SK-N-MC (cell line): ENCODE results near the gene MLST8.
"Not testable (repeated sequence)": the region's sequence is repeated elsewhere in the genome, so short reads cannot be mapped to it uniquely, and the experiment has no call there.

Experiments
- DNase-seq: peaks from one replicate; pipeline ENCODE4 v3.0.0-alpha.2; 2011; ENCODE audit warnings: low read depth, low spot score
- H3K27ac ChIP-seq: fragments of 200-600 bp; sonication (generic); 2 replicates; pipeline ENCODE4 v1.5.1; 2016; ENCODE audit warnings: mixed run types
- H3K36me3 ChIP-seq: fragments of 200-600 bp; sonication (generic); 2 replicates; pipeline ENCODE4 v1.6.1; 2017; ENCODE audit warnings: antibody characterized with exemption, low read length, mixed read lengths; ENCODE audit not compliant: insufficient read depth
- H3K4me3 ChIP-seq: fragments of 200-600 bp; sonication (generic); 2 replicates; pipeline ENCODE4 v1.5.1; 2016
- H3K9ac ChIP-seq: fragments of 200-600 bp; sonication (generic); 2 replicates; pipeline ENCODE4 v1.8.0; 2017; ENCODE audit warnings: mixed run types, mixed read lengths; ENCODE audit not compliant: insufficient read length
- H3K9me3 ChIP-seq: fragments of 200-600 bp; sonication (generic); 2 replicates; pipeline ENCODE4 v1.6.1; 2017; ENCODE audit warnings: low read depth, mild to moderate bottlenecking, antibody characterized with exemption, low read length, moderate library complexity, mixed read lengths
- EZH2 ChIP-seq: fragments of 200-600 bp; sonication (generic); IDR thresholded peaks from one replicate; pipeline ENCODE4 v1.6.1; 2017; ENCODE audit warnings: antibody characterized with exemption
- FOXP2 ChIP-seq: optimal IDR thresholded peaks from 2 replicates; pipeline ENCODE3; 2011; ENCODE audit warnings: mild to moderate bottlenecking, moderate library complexity; ENCODE audit not compliant: insufficient read depth; ENCODE audit errors: extremely low read length, control extremely low read depth
- POLR2AphosphoS5 ChIP-seq: IDR thresholded peaks from 2 replicates; pipeline ENCODE4 v1.6.1; 2012; ENCODE audit warnings: mild to moderate bottlenecking, low read depth, low read length, borderline replicate concordance

The MLST8 gene

DNA sequence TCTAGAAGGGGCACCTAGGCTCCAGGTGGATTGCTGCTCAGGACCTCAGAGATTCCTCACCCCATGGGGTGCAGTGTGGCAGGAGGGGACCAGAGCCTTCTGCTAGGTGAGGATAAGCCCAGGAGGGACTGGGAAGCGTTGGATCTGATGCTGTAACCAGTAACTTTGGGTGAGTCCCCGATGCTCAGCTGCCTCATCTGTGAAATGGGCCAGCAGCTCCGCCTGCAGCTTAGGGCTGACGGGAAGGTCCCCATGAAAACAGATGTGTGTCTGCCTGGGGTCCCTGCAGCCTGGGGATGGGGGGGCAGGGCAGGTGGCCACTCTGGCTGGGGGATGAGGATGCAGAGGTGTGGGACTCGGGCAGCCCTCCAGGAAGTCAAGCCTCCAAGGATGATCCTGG, 6.2 kb upstream of the MLST8 start:
- Histone ChIP-seq H3K9me3 (no peaks in the 10 kb centered on the region), H3K36me3 (no peaks in the 10 kb centered on the region), H3K27ac (no peak overlapping the region), H3K4me3 (no peak overlapping the region), H3K9ac (no peak overlapping the region)
- TF ChIP-seq EZH2 (no peak), FOXP2 (no peak), POLR2AphosphoS5 (no peak)
- no peak for DNase-seq

DNA sequence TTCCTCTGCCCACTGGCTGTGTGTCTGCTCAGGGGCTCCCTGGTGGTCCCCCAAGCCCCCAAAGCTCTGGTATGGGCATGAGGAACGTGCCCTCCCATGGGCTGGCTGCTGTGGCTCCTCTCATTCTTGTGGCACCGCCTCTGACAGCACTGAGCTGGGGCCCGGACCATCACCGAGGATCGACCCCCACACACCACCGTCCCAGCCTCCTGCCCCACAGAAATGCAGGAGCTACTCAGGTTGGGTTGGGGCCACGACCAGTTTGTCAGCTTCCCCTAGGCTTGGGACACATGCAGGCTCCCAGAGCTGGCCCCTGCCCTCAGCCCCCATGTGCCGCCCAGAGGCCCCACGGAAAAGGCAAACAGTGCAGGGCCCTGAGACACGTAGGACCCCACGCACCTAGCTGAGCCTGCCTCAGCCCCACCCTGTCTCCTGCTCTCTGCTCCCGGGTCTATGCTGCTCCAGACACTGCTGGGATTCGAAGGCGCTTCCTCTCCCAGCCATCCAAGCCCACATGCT, 5.6 kb upstream of the MLST8 start:
- Histone ChIP-seq H3K27ac (no peak overlapping the region), H3K9me3 (no peaks in the 10 kb centered on the region), H3K9ac (no peak overlapping the region), H3K4me3 (no peak overlapping the region), H3K36me3 (no peaks in the 10 kb centered on the region)
- no peak for DNase-seq
- no peak for TF ChIP-seq FOXP2
- no peak for TF ChIP-seq POLR2AphosphoS5
- no peak for TF ChIP-seq EZH2

- no peak for DNase-seq
- Histone ChIP-seq H3K4me3 (no peak overlapping the region), H3K27ac (no peak overlapping the region), H3K9me3 (no peaks in the 10 kb centered on the region), H3K9ac (no peak overlapping the region), H3K36me3 (no peaks in the 10 kb centered on the region)
- TF ChIP-seq EZH2 (no peak), POLR2AphosphoS5 (no peak), FOXP2 (no peak)
Observed at GRCh38 chr16:2200313-2200712, 4.9 kb upstream of the MLST8 start.

DNA sequence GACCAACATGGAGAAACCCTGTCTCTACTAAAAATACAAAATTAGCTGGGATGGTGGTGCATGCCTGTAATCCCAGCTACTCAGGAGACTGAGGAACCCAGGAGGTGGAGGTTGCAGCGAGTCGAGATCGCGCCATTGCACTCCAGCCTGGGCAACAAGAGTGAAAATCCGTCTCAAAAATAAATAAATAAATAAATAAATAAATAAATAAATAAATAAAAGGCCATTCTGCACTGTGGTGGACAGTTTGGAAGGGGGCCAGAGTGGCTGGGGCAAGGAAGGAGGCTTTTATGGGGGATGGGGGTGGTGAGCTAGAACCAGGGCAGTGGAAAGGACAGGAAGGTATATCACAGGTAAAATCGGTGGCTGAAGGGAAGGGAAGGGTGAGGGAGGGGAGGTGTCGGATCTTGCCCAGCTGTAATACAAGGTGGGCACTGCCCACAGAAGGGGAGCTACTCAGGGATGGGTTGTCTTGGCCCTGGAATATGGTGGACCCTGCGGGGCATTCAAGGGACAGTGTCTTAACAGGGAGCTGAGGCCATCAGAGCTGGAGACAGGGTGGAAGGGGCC, 2.0 kb upstream of the MLST8 start:
- not testable (repeated sequence) for H3K27ac ChIP-seq, H3K9me3 ChIP-seq, H3K9ac ChIP-seq, DNase-seq, H3K4me3 ChIP-seq
- H3K36me3 ChIP-seq: peaks cover 15% of the 10 kb centered on the region; the same call in 1 of the 2 replicates

- Histone ChIP-seq H3K9ac (peak overlapping the region; percentile 96), H3K4me3 (peak overlapping the region; percentile 90), H3K27ac (no peak overlapping the region), H3K36me3 (peaks cover 25% of the 10 kb centered on the region; the same call in 1 of the 2 replicates), H3K9me3 (no peaks in the 10 kb centered on the region)
- TF ChIP-seq POLR2AphosphoS5 (no peak), FOXP2 (no peak), EZH2 (no peak)
- no peak for DNase-seq
Observed at GRCh38 chr16:2204416-2205103, 694 bp upstream of the MLST8 start.

- Histone ChIP-seq H3K9me3 (no peaks in the 10 kb centered on the region), H3K9ac (peak overlapping the region; percentile 96), H3K36me3 (peaks cover 25% of the 10 kb centered on the region; the same call in 1 of the 2 replicates), H3K27ac (peak overlapping the region; percentile 92), H3K4me3 (peak overlapping the region; percentile 90)
- DNase-seq: no peak
- TF ChIP-seq FOXP2 (no peak), POLR2AphosphoS5 (no peak), EZH2 (no peak)
Observed at GRCh38 chr16:2205967-2206313, 686 bp downstream of the MLST8 start.

- DNase-seq: no peak
- peaks cover 25% of the 10 kb centered on the region; the same call in 1 of the 2 replicates for H3K36me3 ChIP-seq
- H3K9me3 ChIP-seq: no peaks in the 10 kb centered on the region
- H3K27ac ChIP-seq: no peak overlapping the region; the same call in 1 of the 2 replicates
- TF ChIP-seq EZH2 (no peak), POLR2AphosphoS5 (no peak), FOXP2 (no peak)
- H3K4me3 ChIP-seq: peak overlapping the region; percentile 90
- peak overlapping the region; percentile 96 for H3K9ac ChIP-seq
Observed at GRCh38 chr16:2206420-2206779, 1.1 kb downstream of the MLST8 start.

DNA sequence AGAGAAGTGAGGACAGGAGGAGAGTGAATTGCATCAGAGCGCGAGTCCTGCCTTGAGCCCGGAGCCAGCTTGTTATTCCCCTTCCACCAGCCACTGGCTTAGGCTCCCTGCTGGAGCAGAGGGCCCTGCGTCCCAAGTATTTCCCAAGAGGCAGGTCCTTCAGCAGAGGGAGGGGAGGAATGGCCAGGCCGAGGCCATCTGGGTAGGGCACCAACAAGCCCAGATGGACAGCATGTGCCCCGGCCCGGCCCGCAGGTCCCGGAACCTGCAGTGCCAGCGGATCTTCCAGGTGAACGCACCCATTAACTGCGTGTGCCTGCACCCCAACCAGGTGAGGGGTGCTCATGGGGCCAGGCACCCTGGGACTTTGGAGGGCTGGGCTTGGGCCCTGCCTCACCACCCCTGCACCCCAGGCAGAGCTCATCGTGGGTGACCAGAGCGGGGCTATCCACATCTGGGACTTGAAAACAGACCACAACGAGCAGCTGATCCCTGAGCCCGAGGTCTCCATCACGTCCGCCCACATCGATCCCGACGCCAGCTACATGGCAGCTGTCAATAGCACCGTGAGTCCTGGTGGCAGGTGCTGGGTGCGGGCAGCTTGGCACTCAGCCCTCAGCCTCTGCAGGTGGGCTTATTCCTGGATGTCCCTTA, 1.7 kb downstream of the MLST8 start:
- Histone ChIP-seq H3K9ac (no peak overlapping the region), H3K27ac (no peak overlapping the region), H3K9me3 (no peaks in the 10 kb centered on the region), H3K36me3 (peaks cover 25% of the 10 kb centered on the region; the same call in 1 of the 2 replicates), H3K4me3 (peak overlapping the region; percentile 90; the same call in 1 of the 2 replicates)
- no peak for DNase-seq
- TF ChIP-seq EZH2 (no peak), POLR2AphosphoS5 (no peak), FOXP2 (no peak)
